ENCODE measurements around the gene LRGUK.
"Not testable (repeated sequence)": the region's sequence is repeated elsewhere in the genome, so short reads cannot be mapped to it uniquely, and the experiment has no call there.

Gene LRGUK

GRCh38 chr7:134210976-134211663, 84.0 kb downstream of the LRGUK start:
- DNase-seq = no peak
- intact Hi-C loops (cut with DNase I) = no loop called here

DNA sequence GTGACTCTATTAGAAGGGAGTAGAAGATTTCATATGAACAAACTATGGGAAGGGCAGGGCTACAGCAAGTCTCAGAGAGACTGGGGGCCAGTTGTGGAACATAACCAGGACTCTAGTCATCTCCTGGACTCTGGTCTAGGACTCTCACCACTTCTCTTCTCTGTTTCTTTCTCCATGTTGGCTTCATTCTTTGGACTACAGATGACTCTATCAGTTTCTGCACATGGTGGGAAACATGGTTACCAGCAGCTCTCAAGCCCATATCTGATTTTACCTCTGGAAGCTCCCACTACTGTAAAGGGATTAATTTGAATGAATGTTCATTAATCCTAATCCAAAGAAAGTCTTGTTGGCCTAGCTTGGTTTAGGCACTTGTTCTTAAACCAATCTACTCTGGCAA, 84.7 kb downstream of the LRGUK start:
- intact Hi-C loops (cut with DNase I) = no loop called here
- DNase-seq = no peak

DNA sequence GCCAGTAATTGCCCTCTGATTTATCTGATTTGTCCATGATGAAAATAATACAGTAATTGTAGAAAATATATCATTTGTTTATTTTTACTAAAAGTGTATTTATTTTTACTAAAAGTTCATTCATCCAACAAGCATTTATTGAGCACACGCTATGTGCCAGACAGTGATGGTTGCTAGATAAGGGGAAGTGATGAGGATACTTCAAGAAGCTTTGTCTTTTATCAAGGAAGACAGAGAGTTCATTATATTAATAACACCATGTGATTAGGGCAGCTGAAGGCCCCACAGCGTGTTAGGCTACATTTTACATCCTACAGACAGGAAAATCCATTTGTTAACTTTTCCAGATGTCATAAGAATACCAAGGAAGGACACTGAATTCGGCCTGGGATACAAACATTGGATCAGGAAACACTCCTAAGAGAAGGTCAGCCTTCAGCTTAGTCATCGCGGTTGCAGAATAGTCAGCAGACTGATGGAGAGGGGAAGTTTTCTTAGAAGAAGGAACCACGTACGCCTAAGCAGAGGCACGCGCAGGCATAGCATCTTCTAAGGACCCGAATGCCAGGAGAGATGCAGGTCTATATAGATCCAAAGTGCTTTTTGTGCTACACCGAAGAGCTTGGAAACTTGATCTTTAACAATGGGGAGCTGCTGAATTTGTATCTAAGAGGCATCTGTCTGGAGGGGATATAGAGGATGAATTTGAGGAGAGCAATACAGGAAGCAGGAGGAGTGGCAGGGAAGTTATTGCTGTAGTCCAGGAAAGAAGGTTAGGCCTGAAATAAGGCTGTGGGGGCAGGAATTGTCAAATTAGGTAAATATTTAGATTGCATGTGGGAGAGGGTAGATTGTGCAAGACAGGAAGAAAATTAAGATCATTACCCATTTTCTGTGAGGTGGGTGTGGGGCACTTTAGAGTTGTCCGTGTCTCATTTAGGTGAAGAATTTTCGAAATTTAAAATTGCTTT, 85.7 kb downstream of the LRGUK start:
- intact Hi-C loops (cut with DNase I) = no loop called here
- no peak for DNase-seq

DNA sequence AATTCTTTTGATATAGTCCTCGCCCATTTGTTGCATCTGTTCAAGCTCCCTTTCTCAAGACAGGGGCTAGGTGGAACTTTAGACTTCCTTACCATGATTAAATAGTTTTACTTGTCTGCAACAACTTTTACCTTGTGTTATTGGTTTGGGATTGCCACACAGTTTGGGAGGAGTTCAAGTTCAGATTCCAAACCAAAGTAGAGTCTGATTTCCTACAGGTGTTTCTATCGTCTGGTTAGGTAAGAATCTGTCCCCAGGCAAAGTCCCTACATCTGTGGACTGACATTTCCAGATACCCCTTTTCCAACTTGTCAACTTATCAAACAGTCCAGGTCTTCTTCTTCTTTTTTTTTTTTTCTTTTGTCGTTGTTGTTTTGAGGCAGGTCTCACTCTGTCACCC, 93.1 kb downstream of the LRGUK start:
- no peak for DNase-seq
- intact Hi-C loops (cut with DNase I) = no loop called here

DNA sequence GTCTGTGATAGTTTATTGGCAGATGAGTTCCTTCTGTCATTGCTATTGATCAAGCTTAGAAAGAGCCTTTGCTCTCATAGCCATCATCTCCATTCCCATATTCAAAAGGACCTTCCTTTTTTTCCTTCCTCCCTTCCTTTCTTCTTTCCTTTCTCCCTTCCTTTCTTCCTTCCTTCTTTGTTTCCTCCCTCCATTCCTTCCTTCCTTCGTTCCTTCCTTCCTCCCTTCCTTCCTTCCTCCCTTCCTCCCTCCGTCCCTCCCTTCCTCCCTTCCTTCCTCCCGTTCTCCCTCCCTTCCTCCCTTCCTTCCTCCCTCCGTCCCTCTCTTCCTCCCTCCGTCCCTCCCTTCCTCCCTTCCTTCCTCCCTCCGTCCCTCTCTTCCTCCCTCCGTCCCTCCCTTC, 104.2 kb downstream of the LRGUK start:
- intact Hi-C loops (cut with DNase I); DNase-seq: not testable (repeated sequence)

DNA sequence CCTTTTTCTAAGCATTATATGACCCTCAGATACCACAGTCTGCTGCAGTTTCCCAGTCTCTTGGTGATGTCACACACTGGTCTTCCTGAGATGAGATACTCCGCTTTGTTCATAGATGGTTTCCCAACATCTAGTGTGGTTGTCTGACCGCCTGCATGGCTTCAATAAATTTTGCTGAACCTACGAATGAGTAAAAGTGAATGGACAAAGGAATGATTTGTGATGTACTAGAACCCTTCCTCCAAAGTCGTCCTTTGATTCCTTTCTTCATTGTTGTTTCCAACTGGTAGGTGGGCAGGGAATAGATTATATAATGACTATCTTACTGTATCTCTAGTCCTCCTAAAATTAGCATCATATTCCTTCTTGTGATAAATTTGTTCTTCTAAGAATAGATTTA, 107.1 kb downstream of the LRGUK start:
- DNase-seq = no peak
- intact Hi-C loops (cut with DNase I) = no loop called here

DNA sequence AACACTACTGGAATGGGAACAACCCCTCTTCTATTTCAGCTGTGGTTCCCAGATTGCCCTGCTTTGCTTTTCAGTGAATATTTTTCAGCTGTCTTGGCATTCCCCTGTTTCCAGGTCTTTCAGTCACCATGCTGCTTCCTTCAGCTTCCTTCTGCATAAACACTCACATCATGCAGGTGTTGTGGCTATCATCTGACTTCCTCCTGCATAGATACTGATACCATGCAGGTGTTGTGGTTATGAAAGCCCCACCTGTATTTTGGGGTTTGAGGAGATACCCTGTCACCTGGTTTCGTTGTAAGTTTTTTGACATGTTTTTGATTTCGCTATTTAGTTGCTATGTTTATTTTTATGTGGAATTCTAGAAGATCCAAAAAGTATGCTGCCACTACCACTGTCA, 118.1 kb downstream of the LRGUK start:
- no peak for DNase-seq
- intact Hi-C loops (cut with DNase I) = no loop called here

- intact Hi-C loops (cut with DNase I) = no loop called here
- DNase-seq = no peak
Observed at GRCh38 chr7:134246347-134246746, 119.2 kb downstream of the LRGUK start.

DNA sequence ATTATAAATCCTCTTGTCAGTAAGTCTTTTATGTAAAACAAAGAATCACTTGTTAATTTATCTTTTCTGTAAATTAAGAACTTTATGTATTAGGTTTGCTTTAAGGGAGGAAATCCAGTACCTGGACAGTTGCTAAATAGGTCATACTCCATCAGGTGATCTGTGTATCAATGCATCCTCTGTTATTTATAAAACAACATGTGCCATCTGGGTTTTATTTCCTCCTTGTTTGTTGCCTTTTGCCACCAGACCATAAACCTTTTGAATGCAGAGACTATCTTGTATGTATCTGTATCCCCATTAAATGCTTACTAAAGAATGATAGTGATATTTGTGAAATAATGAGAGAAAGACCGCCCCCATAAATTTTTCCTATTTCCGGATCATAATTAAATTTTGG, 119.6 kb downstream of the LRGUK start:
- intact Hi-C loops (cut with DNase I) = no loop called here

GRCh38 chr7:134248196-134248595, 121.1 kb downstream of the LRGUK start:
- intact Hi-C loops (cut with DNase I) = no loop called here

More for the DNA sequence above, 119.6 kb downstream of the LRGUK start:
- no peak for DNase-seq

DNA sequence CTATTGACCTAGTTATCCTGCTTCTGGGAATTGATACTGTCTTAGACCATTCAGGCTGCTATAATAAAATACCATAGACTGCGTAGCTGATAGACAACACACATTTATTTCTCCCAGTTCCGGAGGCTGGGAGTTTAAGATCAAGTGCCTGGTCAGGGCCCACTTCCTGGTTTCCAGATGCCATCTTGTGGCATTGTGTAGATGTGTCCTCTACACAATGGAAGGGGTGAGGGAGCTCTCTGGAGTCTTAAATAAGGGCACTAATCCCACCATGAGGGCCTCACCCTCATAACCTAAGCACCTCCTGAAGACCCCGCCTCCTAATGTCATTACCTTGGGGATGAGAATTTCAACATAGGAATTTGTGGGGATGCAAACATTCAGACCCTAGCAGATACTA, 127.2 kb downstream of the LRGUK start:
- intact Hi-C loops (cut with DNase I) = no loop called here
- DNase-seq = no peak

More at GRCh38 chr7:134248196-134248595, 121.1 kb downstream of the LRGUK start:
- no peak for DNase-seq

GRCh38 chr7:134255814-134256213, 128.7 kb downstream of the LRGUK start:
- DNase-seq = no peak

GRCh38 chr7:134262322-134262721, 135.2 kb downstream of the LRGUK start:
- no peak for DNase-seq
- intact Hi-C loops (cut with DNase I) = no loop called here

More at GRCh38 chr7:134255814-134256213, 128.7 kb downstream of the LRGUK start:
- intact Hi-C loops (cut with DNase I) = no loop called here

GRCh38 chr7:134276951-134277350, 149.8 kb downstream of the LRGUK start:
- no peak for DNase-seq
- intact Hi-C loops (cut with DNase I) = no loop called here

DNA sequence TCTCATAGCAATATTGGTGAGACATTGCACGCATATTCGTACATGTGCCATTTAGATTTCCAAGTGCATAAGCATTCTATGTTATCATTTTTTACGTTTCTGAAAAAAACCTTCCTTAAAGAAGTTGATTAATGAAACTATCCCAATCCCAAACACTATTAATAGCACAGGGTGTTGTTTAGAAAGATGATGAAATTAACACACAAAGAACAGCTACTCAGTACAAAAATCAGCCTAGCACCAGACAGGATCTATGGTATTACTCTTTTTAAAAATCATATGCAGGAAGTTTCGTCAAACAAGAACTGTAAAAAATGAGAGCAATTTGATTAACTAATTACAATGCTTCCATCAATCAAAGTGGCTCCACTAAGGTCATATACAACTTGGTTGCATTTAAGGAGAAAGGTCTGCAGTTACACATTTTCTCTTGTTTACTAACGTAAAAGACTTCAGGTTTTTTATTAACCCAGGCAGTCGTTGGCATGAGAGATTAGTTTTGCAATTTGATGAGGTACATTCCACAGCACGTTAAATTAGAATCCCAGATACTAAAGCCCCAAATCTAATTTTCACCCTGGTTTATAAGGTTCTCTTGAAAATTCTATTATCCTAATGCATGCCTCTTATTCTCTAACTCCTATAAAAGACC, 151.5 kb downstream of the LRGUK start:
- intact Hi-C loops (cut with DNase I) = no loop called here

GRCh38 chr7:134279336-134279735, 152.2 kb downstream of the LRGUK start:
- no peak for DNase-seq
- intact Hi-C loops (cut with DNase I) = no loop called here

More for the DNA sequence above, 151.5 kb downstream of the LRGUK start:
- no peak for DNase-seq

GRCh38 chr7:134279898-134280297, 152.8 kb downstream of the LRGUK start:
- no peak for DNase-seq
- intact Hi-C loops (cut with DNase I) = no loop called here

- intact Hi-C loops (cut with DNase I) = no loop called here
- DNase-seq = no peak
Observed at GRCh38 chr7:134280508-134280907, 153.4 kb downstream of the LRGUK start.

- intact Hi-C loops (cut with DNase I) = no loop called here
- DNase-seq = no peak
Observed at GRCh38 chr7:134284011-134284410, 156.9 kb downstream of the LRGUK start.

GRCh38 chr7:134284952-134285351, 157.8 kb downstream of the LRGUK start:
- intact Hi-C loops (cut with DNase I) = no loop called here
- DNase-seq = no peak
